ENCODE measurements around the gene HARS1. TPM values are rescaled to one million over a fixed set of nuclear protein-coding genes. Genes with fewer than 3 reads are reported as not detected.
A peak's percentile ranks its signal among the peaks of the same experiment; 100 is the strongest.

The HARS1 gene
- total and polyA plus RNA-seq, 10 of the 15 experiments (the other 5 are each of a cell fraction or from before 2014, with no cell fraction given): 12.0 to 93.8 (median 76.9) TPM

GRCh38 chr5:140631831-140632365 is 59.3 kb downstream of the HARS1 start:
- FAIRE-seq: no peak
- Histone ChIP-seq H2AFZ (ENCODE audit: control insufficient read depth, low read depth, low read length) (peak overlapping the region; percentile 91), H3K4me1 (ENCODE audit: control insufficient read depth, insufficient read depth, low read length) (peaks cover 13% of the 10 kb centered on the region), H3K4me3 (peak overlapping the region; percentile 58), H3K79me2 (ENCODE audit: control insufficient read depth, insufficient read depth, low read length) (no peaks in the 10 kb centered on the region), H3K9ac (ENCODE audit: control insufficient read depth, insufficient read depth, low read length) (peak overlapping the region; percentile 19; the same call in 1 of the 2 replicates), H3K27ac (ENCODE audit: control insufficient read depth, insufficient read depth) (no peak overlapping the region), H3K4me2 (ENCODE audit: control insufficient read depth, insufficient read depth) (peak overlapping the region; percentile 99), H4K20me1 (ENCODE audit: control insufficient read depth, insufficient read depth) (no peaks in the 10 kb centered on the region), H3K27me3 (replicated peaks in 1 of 2; ENCODE audit: control insufficient read depth in 2 of 2, insufficient read depth in 2 of 2, low read length in 1 of 2) (peaks cover 3 to 4% of the 10 kb centered on the region in 2 experiments; a peak in 2 of 4 replicates), H3K9me3 (replicated peaks; ENCODE audit: control insufficient read depth, insufficient read depth, low read length) (peaks cover 1% of the 10 kb centered on the region; the same call in 1 of the 3 replicates), H3K36me3 (ENCODE audit: control insufficient read depth in 2 of 2, insufficient read depth in 2 of 2, low read length in 1 of 2) (no peaks in the 10 kb centered on the region)
- ChIA-PET SMC1A (ENCODE audit: uncharacterized antibody, unreplicated experiment) (interaction anchor here (1.2 kb wide), 1 partner anchor 258 kb away, joined by 3 read pairs; no protein-coding TSS in a partner anchor), RAD21 (ENCODE audit: unreplicated experiment) (no interaction called here), CTCF (no interaction called here), POLR2A (no interaction called here)
- peak; percentile 52 for ATAC-seq
- BruUV-seq (replicated peaks): no TSS peak
- intact Hi-C loops (cut with micrococcal nuclease; ENCODE audit: unreplicated experiment) (no loop called here), in situ Hi-C loops (cut with MboI) (no loop called here)
- no peak for DNase-seq (ENCODE audit: low read depth, low spot score)
- 49% methylated on average over 36 of the region's 36 CpGs for WGBS (ENCODE audit: insufficient coverage, insufficient replicate concordance, low lambda C conversion rate, missing lambda C conversion rate)
- TF ChIP-seq CTCF (IDR thresholded peaks at IDR 0.05 in 2 of 3, conservative IDR thresholded peaks at IDR 0.05 in 1 of 3; ENCODE audit: control insufficient read depth in 2 of 3, extremely low read depth in 1 of 3, insufficient read depth in 1 of 3, low read depth in 3 of 3, low read length in 3 of 3): no peak
- TF ChIP-seq IKZF2 (IDR thresholded peaks at IDR 0.05): no peak
- TF ChIP-seq PRDM15 (CRISPR knock-in tag; IDR thresholded peaks at IDR 0.05): no peak
- peak; percentile 24; the same call in 1 of the 2 replicates for TF ChIP-seq YY1 (IDR thresholded peaks at IDR 0.05; ENCODE audit: low read depth, low read length)
- TF ChIP-seq, protein P1, sequence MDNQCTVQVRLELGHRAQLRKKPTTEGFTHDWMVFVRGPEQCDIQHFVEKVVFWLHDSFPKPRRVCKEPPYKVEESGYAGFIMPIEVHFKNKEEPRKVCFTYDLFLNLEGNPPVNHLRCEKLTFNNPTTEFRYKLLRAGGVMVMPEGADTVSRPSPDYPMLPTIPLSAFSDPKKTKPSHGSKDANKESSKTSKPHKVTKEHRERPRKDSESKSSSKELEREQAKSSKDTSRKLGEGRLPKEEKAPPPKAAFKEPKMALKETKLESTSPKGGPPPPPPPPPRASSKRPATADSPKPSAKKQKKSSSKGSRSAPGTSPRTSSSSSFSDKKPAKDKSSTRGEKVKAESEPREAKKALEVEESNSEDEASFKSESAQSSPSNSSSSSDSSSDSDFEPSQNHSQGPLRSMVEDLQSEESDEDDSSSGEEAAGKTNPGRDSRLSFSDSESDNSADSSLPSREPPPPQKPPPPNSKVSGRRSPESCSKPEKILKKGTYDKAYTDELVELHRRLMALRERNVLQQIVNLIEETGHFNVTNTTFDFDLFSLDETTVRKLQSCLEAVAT (IDR thresholded peaks at IDR 0.05): 0 out of 2 replicates have a peak, but pooled peaks have one; percentile 27
- no peak for TF ChIP-seq GATAD2B (conservative IDR thresholded peaks at IDR 0.05; ENCODE audit: low read depth)
- TF ChIP-seq, protein P2, sequence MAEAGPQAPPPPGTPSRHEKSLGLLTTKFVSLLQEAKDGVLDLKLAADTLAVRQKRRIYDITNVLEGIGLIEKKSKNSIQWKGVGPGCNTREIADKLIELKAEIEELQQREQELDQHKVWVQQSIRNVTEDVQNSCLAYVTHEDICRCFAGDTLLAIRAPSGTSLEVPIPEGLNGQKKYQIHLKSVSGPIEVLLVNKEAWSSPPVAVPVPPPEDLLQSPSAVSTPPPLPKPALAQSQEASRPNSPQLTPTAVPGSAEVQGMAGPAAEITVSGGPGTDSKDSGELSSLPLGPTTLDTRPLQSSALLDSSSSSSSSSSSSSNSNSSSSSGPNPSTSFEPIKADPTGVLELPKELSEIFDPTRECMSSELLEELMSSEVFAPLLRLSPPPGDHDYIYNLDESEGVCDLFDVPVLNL (IDR thresholded peaks at IDR 0.05; ENCODE audit: low read depth, low read length): no peak
- TF ChIP-seq, protein P3, sequence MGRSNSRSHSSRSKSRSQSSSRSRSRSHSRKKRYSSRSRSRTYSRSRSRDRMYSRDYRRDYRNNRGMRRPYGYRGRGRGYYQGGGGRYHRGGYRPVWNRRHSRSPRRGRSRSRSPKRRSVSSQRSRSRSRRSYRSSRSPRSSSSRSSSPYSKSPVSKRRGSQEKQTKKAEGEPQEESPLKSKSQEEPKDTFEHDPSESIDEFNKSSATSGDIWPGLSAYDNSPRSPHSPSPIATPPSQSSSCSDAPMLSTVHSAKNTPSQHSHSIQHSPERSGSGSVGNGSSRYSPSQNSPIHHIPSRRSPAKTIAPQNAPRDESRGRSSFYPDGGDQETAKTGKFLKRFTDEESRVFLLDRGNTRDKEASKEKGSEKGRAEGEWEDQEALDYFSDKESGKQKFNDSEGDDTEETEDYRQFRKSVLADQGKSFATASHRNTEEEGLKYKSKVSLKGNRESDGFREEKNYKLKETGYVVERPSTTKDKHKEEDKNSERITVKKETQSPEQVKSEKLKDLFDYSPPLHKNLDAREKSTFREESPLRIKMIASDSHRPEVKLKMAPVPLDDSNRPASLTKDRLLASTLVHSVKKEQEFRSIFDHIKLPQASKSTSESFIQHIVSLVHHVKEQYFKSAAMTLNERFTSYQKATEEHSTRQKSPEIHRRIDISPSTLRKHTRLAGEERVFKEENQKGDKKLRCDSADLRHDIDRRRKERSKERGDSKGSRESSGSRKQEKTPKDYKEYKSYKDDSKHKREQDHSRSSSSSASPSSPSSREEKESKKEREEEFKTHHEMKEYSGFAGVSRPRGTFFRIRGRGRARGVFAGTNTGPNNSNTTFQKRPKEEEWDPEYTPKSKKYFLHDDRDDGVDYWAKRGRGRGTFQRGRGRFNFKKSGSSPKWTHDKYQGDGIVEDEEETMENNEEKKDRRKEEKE (IDR thresholded peaks at IDR 0.05): no peak
- TF ChIP-seq BMI1 (IDR thresholded peaks at IDR 0.05; ENCODE audit: borderline replicate concordance): no peak

Measured in GM12878 (cell line).